Measurements from ENCODE around the gene RASGRF1. TPM values are rescaled to one million over a fixed set of nuclear protein-coding genes. Genes with fewer than 3 reads are reported as not detected.

RASGRF1 gene
- total RNA-seq, 1 experiment from 2014 or later = 0.70 TPM

DNA sequence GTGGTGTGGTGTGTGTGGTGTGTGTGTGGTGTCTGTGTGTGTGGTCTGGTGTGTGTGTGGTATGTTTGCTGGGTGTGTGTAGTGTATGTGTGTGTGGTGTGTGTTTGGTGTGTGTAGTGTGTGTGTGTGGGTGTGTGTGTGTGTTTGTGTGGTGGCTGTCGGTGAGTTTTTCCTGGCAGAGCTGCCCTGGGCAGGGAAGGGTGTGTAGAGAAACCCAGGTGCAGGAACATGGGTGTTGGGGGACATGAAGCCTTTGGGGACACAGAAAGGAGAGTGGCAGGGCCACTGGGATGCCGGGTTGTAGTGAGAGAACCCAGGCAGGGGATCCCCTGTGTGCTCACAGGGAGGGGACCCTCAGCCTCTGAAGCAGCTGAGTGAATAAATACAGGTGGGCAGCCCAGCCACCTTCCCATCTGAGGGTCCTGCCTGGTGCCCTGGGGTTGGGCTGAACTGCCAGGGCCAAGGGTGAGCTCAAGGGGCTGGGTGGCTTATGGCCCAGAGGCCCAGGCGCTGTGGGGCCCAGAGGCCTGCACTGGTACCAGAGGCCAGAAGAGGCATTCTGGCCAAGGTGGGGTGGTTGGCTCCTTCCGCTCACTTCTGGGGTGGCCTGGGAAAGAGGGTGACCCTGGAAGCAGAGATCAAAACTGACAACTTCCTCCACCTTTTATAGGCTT, 97.2 kb downstream of the RASGRF1 start:
- Mint-ChIP-seq H3K27me3 (ENCODE audit: insufficient read depth, unreplicated experiment) (no peaks in the 10 kb centered on the region), H3K36me3 (ENCODE audit: insufficient read depth, unreplicated experiment) (no peaks in the 10 kb centered on the region), H3K9me3 (ENCODE audit: unreplicated experiment) (no peaks in the 10 kb centered on the region), H3K27ac (ENCODE audit: low read depth, unreplicated experiment) (no peak overlapping the region), H3K4me3 (ENCODE audit: unreplicated experiment) (no peak overlapping the region), H3K4me1 (ENCODE audit: insufficient read depth, unreplicated experiment) (peaks cover 9% of the 10 kb centered on the region)
- DNase-seq (ENCODE audit: unreplicated experiment) = no peak
- TF ChIP-seq CTCF (IDR thresholded peaks at IDR 0.05; ENCODE audit: unreplicated experiment) = no peak
- ChIA-PET CTCF (interaction anchor here (0.6 to 1.0 kb wide), 2 partner anchors 14 to 226 kb away, joined by 3 read pairs; no protein-coding TSS in a partner anchor), POLR2A (interaction anchor here (0.5 kb wide), 1 partner anchor 115 kb away, joined by 3 read pairs; no protein-coding TSS in a partner anchor)
- no TSS peak for BruUV-seq (replicated peaks)
- intact Hi-C loops (cut with micrococcal nuclease) = no loop called here

DNA sequence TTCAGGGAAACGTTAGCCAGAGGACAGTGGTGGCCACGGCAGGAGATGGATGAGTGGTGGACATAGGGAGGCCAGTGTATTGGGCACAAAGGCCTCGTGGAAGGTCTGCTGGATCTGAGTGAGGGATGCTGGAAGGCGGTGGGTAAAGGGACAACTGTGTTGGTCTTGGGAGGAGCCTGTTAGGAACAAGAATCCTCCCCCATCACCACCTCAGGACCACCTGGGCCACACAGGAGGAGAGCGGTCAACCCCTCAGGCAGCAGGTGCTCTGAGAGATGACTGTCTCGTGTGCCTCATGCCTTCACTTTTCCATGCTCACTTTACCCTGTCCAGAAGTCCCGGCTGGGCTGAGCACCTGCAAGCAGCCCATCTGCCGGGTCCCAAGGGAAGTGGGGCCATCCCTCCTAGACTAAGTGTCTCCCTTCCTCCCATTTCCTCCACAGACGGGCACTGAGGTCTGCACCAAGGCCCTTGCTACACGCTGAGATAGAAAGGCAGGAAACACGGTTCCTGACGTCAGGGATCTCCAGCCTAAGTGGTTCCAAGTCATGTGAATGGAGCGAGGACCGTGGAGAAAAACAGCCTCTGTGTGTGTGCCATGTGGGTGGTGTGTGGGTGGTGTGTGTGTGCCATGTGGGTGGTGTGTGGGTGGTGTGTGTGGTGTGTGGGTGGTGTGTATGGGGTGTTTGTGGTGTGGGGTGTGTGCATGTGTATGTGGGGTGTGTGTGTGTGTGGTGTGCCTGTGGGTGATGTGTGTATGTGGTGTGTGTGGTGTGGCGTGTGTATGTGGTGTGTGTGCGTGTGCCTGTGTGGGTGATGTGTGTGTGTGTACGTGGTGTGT, 97.9 kb downstream of the RASGRF1 start:
- CTCF ChIA-PET = interaction anchor here (0.7 to 1.0 kb wide), 2 partner anchors 14 to 102 kb away, joined by 3 read pairs; no protein-coding TSS in a partner anchor
- POLR2A ChIA-PET = no interaction called here
- H3K27ac Mint-ChIP-seq (ENCODE audit: low read depth, unreplicated experiment) = no peak overlapping the region
- no peaks in the 10 kb centered on the region for H3K9me3 Mint-ChIP-seq (ENCODE audit: unreplicated experiment)
- TF ChIP-seq CTCF (IDR thresholded peaks at IDR 0.05; ENCODE audit: unreplicated experiment) = no peak
- no peaks in the 10 kb centered on the region for H3K36me3 Mint-ChIP-seq (ENCODE audit: insufficient read depth, unreplicated experiment)
- intact Hi-C loops (cut with micrococcal nuclease) = no loop called here
- H3K27me3 Mint-ChIP-seq (ENCODE audit: insufficient read depth, unreplicated experiment) = no peaks in the 10 kb centered on the region
- peaks cover 17% of the 10 kb centered on the region for H3K4me1 Mint-ChIP-seq (ENCODE audit: insufficient read depth, unreplicated experiment)
- no TSS peak for BruUV-seq (replicated peaks)
- no peak overlapping the region for H3K4me3 Mint-ChIP-seq (ENCODE audit: unreplicated experiment)
- no peak for DNase-seq (ENCODE audit: unreplicated experiment)

- H3K9me3 Mint-ChIP-seq (ENCODE audit: unreplicated experiment) = no peaks in the 10 kb centered on the region
- no TSS peak for BruUV-seq (replicated peaks)
- no peak overlapping the region for H3K4me3 Mint-ChIP-seq (ENCODE audit: unreplicated experiment)
- intact Hi-C loops (cut with micrococcal nuclease) = no loop called here
- TF ChIP-seq CTCF (IDR thresholded peaks at IDR 0.05; ENCODE audit: unreplicated experiment) = no peak
- H3K4me1 Mint-ChIP-seq (ENCODE audit: insufficient read depth, unreplicated experiment) = peaks cover 19% of the 10 kb centered on the region
- CTCF ChIA-PET = interaction anchor here (0.7 to 1.1 kb wide), 5 partner anchors 8 to 193 kb away, joined by 3 to 4 read pairs (median 3); no protein-coding TSS in a partner anchor
- no peaks in the 10 kb centered on the region for H3K36me3 Mint-ChIP-seq (ENCODE audit: insufficient read depth, unreplicated experiment)
- POLR2A ChIA-PET = no interaction called here
- DNase-seq (ENCODE audit: unreplicated experiment) = no peak
- no peaks in the 10 kb centered on the region for H3K27me3 Mint-ChIP-seq (ENCODE audit: insufficient read depth, unreplicated experiment)
- no peak overlapping the region for H3K27ac Mint-ChIP-seq (ENCODE audit: low read depth, unreplicated experiment)
Measured at GRCh38 chr15:78991879-78992278, 98.7 kb downstream of the RASGRF1 start.

- POLR2A ChIA-PET = no interaction called here
- no peak overlapping the region for H3K4me3 Mint-ChIP-seq (ENCODE audit: unreplicated experiment)
- CTCF ChIA-PET = interaction anchor here (0.7 to 1.1 kb wide), 4 partner anchors 9 to 193 kb away, joined by 3 to 4 read pairs (median 3); no protein-coding TSS in a partner anchor
- H3K27ac Mint-ChIP-seq (ENCODE audit: low read depth, unreplicated experiment) = no peak overlapping the region
- no peaks in the 10 kb centered on the region for H3K36me3 Mint-ChIP-seq (ENCODE audit: insufficient read depth, unreplicated experiment)
- no TSS peak for BruUV-seq (replicated peaks)
- peaks cover 19% of the 10 kb centered on the region for H3K4me1 Mint-ChIP-seq (ENCODE audit: insufficient read depth, unreplicated experiment)
- H3K27me3 Mint-ChIP-seq (ENCODE audit: insufficient read depth, unreplicated experiment) = no peaks in the 10 kb centered on the region
- no peak for DNase-seq (ENCODE audit: unreplicated experiment)
- intact Hi-C loops (cut with micrococcal nuclease) = no loop called here
- TF ChIP-seq CTCF (IDR thresholded peaks at IDR 0.05; ENCODE audit: unreplicated experiment) = no peak
- H3K9me3 Mint-ChIP-seq (ENCODE audit: unreplicated experiment) = no peaks in the 10 kb centered on the region
Measured at GRCh38 chr15:78991476-78991875, 99.1 kb downstream of the RASGRF1 start.
